Pons (tissue), 1 donor: Measurements from ENCODE around the gene ZKSCAN7.
"Not testable (repeated sequence)": the region's sequence is repeated elsewhere in the genome, so short reads cannot be mapped to it uniquely, and the experiment has no call there.

Experiments used
- DNase-seq: peaks from one replicate; pipeline ENCODE4 v3.0.0-alpha.2; 2016; ENCODE audit warnings: low spot score

ZKSCAN7 gene

DNA sequence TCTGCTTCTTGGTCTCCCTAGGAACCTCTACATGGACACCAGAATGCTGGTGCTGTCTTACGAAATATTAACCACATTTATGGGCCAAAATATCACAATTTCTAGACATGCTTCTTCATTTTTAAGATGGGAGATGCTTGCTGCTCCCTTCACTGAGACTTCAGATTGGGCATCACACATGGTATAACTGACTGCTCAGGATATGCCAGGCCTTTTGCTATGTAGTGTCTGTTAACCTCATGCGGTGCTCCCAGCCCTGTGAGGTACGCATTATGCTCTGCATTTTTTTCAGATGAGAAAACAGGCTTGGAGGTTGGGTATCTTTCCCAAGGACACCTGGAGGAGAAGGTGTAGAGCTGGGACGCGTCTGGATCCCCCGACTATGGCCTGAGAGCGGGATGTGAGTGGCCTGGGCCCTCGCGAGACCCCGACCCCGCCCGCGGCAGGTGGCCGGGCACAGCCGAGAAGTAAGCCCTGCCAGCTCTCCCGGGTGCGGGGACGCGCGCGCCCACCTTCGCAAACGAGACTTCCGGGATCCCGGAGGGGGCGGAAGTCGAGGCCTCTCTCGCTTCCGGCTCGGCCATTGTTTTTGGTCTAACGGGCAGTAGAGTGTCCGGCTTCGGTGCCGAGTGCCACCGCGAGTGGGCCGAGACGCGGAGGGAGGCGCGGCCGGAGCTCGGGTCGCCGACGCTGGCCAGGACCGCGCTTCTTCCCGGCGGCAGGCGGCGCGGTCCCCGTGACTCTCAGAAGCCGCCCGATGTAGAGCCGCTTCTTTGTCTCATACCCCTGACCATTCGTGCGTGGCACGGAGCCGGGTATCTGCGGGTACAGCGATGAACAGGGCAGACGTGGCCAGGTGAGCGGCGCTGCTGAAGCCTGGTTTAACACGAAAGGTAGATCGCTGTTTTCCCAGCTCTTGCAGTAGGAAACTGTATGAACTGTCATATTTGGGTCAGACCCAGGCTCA, at the start of gene ZKSCAN7:
Gene ZKSCAN7 (plus strand): TSS at position 568 of the 967 bp plus-strand sequence. CDS start 1,855 bp downstream, outside the sequence.
- DNase-seq: peak; percentile 38

DNA sequence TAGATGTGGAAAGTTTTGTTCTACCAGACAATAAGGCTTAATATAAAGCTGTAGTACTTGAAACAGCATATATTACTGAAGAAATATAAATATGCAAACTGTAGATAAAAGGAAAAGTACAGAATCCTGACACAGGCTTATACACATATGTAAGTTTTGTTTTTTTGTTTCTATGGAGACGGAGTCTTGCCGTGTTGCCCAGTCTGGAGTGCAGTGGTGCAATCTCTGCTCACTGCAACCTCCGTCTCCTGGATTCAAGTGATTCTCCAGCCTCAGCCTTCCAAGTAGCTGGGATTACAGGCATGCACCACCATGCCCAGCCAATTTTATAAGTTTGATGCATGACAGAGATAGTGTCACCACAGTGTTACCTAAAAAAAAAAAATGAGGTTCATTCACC, 48.4 kb upstream of the ZKSCAN7 start:
- DNase-seq: no peak

DNA sequence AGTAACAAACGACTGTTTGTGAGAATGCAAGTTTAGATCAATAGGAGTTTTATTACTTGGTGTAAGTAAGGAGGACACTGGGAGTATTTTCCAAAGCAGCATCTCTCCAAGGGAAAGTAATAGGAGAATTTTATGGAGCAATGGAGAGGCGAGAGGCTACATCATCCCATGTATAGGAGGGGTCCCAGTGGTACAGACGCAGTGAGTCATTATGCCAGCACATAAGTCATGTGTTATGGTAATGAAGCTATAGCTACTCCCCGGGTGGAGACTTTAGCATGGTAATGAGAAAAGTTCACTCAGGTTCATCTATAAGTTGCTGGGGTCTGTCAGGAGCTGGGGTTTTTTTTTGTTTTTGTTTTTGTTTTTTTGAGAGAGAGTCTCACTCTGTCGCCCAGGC, 48.0 kb upstream of the ZKSCAN7 start:
- no peak for DNase-seq

DNA sequence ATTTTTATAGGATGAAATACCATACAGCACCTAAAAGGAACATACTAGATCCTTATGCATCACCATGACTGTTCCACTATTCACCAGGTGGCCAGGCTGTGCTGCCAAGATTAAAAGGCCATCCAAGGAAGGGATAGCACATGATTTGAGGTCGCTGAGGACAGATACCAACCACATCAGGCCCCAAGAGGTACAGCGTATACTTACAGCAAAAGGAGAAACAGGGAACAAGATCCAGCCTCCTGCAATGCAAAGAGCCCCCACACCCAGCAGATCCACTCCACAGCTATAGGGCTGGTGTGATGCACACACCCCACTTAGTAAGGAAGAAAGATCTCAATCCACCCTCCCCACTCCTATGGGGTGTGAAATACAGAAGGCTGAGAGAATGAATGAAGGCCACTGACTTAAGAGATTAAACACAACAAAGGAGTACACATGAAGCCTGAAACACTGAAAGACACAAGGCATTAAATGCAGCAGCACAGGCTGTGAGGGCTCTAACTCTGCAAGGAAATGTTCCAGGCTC, 45.5 kb upstream of the ZKSCAN7 start:
- DNase-seq: peak; percentile 26

DNA sequence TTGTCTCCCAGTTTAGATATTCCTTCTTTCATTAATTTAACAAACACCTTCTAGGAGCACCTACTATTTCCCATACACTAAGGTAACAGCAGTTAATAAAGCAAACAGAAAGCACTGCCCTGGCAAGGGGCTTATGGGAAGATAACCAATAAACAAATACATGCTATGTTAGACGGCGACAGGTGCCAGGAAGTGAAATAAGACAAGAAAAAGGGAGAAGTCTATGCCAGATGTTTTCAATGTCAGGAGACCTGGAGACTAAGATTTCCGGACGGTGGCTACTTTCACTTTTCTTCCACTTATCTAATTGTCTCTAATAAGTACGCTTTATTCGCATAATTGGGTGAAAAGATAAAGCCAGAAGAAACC, 45.0 kb upstream of the ZKSCAN7 start:
- DNase-seq: peak; percentile 30

DNA sequence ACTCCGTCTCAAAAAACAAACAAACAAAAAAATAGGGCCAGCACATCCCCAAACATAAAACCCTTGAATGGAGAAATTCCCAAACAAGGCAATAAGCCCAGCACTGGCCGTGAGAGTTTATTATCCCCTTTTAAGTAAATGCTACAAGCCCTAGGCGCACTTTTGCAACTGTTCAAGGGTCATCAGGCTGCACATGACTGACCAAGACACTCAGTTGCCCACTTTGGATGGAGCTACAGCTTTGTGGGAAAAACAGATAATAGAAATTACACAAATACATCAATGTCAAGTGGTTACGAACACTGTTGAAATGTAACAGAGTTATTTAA, 43.8 kb upstream of the ZKSCAN7 start:
- peak; percentile 3 for DNase-seq

DNA sequence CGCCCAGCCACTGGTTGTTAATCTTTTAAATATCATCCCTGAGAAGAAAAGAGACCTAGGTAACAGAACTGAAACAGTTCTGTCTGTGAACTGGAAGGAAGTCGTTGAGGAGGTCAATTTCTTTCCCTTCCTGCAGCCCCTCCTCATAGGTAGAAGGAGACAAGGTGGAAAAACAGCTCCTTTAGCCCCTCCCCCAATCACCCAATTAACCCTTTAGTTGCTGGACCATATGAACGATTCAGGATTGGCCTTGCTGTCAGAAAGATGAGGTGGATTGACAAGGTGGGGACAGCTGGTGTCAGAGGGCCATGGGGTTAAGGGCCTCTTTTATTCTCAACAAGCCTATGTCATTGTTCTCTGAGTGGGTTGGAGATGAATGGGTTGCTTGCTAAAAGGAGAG, 41.5 kb upstream of the ZKSCAN7 start:
- no peak for DNase-seq

DNA sequence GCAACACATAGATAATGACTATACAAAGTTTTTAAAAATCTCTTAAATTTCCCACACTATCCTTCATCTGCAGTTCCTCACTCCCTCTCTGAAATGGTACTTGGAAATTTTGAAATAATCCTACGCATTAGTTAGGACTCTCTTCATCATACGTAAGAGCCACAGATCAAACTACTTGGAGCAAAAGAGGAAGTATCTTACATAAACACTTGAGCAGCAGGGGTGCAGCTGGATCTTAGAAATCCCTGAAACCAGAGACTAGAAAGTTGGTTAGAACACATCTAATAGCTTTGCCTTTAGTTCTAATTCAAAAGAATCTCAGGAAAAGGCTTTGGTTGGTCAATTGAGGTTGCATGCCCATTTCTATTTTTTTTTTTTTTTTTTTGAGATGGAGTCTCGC, 38.8 kb upstream of the ZKSCAN7 start:
- DNase-seq: no peak

DNA sequence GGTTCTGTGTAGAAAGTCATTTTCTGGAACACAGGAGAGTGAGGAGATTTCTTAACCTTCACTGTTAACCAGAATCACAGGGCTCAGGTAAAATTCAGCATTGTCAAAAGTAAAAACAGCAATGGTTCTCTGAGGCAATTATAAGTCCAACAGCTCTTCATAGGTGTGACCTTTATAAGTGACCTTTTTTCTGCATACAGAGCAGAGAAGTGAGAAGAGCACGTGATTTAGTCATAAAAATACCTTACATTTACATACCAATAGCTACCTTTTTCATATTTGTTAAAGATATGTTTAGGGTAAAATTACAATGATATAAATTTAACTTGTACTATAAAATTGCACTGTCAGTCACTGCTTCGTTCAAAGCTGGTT, 36.2 kb upstream of the ZKSCAN7 start:
- DNase-seq: no peak

DNA sequence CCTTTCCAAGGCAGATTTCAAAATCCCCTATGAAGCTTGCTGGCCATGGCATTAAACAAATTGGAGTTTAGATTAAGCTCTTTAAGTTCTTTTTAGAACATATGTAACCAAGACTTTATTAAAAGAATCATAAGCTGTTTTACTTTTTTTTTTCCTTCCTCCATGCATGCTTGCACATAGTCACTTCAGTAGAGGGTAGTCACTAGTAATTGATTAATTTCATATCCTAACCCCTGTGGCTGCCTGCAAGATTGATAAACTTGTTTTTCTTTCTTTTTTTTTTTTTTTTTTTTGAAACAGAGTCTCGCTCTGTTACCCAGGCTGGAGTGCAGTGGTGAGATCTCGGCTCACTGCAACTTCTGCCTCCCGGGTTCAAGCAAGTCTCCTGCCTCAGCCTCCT, 33.3 kb upstream of the ZKSCAN7 start:
- no peak for DNase-seq

DNA sequence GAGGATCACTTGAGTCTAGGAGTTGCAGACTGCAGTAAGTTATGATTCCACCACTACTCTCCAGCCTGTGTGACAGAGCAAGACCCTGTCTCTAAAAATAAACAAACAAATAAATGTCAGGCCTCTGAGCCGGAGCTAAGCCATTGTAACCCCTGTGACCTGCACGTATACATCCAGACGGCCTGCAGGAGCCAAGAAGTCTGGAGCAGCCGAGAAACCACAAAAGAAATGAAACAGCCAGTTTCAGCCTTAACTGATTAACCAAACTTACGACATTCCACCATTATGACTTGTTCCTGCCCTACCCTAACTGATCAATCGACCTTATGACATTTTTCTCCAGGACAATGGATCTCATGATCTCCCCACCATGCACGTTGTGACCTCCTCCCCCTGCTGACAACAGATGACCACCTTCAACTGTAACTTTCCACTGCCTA, 32.5 kb upstream of the ZKSCAN7 start:
- no peak for DNase-seq

DNA sequence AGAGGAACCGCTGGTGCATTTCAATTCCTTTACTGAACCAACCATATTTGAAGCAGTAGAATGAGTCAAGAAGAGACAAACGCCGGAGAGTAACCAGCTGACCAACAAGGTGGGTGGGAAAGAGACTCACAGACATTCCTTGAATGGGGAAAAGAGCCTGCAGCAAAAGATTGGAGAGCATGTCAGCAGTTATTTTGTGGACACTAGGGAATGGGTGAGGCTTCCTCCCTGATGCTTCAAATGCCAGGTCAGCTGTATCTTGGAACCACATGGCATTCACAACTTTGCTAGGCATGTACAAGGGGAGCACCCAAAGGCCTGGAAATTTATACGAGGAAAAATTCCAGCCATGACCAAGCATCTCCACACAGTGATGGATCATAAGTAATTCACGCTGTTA, 29.9 kb upstream of the ZKSCAN7 start:
- no peak for DNase-seq

DNA sequence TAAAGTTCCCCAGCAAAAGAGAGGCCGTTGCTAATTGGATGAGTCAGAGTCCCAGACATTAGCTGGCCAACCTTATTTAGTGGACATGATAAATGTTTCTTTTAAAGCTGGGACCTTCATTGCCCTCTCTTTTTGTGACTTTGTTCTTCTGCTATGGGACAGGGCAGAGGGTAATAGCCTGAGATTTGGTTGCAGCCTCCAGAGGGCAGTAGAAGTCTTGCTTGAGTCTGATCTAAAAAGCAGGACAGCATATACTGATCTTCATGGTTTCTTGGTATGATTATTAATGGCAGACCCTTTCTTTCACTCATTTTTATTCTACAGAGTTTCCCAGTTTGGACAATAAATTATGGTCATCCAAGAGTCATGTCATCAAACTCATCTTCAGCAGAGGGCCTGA, 25.1 kb upstream of the ZKSCAN7 start:
- DNase-seq: no peak

DNA sequence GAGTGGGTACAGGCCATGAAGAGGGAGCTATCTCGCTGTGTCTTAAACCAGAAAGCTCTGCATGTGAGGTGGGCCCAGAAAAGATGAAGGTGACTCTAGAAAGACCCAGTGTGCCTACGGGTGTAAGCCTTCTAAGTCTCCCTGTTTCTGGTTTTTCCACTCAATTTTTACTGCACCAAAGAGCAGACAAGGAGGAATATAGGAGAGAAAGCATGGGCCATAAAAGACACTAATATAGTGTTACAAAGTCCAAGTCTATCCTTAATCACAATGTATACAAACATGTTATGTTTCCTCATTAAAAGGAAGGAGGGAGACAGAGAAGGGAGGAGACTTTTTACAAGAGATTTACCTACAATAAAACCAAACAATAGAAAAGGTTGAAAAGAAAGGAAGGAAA, 24.1 kb upstream of the ZKSCAN7 start:
- no peak for DNase-seq

DNA sequence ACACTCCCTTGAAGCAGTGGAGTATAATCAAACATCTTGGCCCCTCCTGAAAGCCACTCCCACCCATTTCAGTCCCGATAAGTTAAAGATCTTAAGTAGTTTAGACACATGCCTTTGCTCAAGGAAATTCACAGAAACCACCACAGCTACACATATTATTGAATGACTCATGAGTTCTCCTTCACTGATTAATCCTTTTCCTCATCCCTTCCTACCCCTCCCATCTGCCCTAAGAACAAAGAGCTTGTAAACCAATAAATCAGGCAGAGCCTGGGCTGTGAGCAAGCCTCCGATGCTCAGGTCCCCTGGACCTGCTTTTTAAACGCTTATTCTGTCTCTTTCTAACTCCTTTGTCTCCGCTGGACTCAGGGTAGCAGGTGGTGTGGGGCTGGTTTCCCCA, 20.3 kb upstream of the ZKSCAN7 start:
- DNase-seq: not testable (repeated sequence)

DNA sequence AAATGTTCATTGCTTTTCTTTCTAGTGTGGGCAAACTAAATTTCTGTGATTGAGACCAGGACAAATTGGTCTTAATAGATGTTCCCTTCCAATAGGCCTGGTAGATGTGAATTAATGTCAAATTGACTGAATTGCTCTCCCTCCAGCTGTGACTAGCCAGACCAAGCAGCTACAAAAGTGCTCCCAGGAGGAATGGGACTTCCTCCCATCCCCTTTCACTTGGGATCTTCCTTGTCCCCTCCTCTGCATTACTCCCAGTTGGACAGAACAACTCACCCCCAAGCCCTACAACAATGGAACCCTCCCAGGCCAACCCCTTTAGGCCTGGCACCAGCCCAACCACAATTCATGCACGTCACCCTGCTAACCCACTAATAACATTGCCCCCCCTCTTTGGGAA, 19.6 kb upstream of the ZKSCAN7 start:
- no peak for DNase-seq

DNA sequence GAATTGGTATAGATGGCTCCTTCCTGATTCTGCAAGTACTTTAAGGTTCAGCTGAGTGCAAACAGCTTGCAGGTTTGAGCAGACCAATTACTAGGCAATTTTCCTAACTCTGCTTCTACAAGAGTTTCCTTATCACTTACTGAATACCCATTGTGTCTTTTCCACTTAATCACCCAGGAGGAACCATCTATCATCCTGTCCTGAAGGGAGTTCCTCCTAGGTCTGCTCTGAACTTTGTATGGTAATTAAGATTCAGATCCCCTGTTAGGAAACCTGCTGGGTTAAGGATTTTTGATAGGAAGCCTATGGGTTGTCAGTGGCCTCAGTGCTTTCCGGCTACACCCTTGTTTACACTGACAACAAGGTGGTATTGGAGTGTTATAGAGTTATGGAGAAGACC, 10.2 kb upstream of the ZKSCAN7 start:
- not testable (repeated sequence) for DNase-seq

DNA sequence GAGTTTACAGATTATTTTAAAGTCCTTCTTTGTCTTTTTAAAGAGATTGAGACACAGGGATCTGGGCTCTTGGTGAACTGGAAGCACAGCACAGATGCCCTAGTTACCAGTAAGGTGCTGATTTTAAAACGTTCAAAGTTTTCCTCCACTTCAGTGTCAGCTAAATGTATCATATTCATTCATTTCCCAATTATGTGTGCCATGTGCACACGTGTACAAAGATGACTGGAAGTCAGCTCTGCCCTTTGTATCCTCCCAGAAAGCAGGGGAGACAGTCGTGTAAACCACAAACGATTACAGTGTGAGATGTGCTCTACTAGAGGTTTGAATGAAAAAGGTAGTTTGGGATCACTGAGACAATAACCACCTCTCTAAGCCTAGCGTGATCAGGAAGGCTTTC, 730 bp downstream of the ZKSCAN7 start:
- DNase-seq: no peak

DNA sequence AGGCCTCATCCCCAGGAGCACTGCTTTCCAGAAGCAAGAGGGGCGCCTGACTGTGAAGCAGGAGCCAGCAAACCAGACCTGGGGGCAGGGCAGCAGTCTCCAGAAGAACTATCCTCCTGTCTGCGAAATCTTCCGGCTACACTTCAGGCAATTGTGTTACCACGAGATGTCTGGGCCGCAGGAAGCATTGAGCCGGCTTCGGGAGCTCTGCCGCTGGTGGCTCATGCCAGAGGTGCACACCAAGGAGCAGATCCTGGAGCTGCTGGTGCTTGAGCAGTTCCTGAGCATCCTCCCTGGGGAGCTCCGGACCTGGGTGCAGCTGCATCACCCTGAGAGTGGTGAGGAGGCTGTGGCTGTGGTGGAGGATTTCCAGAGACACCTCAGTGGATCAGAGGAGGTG, 2.1 kb downstream of the ZKSCAN7 start:
- no peak for DNase-seq

DNA sequence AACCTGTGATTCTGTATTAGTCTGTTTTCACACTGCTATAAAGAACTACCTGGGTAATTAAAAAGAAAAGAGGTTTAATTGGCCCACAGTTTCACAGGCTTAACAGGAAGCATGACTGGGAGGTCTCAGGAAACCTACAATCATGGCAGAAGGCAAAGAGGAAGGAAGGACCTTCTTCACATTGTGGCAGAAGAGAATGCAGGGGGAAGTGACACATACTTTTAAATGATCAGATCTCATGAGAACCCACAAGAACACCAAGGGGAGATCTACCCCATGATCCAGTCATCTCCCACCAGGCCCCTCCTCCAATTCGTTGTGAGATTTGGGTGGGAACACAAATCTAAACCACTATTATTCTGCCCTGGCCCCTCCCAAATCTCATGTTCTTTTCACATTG, 6.1 kb downstream of the ZKSCAN7 start:
- no peak for DNase-seq

DNA sequence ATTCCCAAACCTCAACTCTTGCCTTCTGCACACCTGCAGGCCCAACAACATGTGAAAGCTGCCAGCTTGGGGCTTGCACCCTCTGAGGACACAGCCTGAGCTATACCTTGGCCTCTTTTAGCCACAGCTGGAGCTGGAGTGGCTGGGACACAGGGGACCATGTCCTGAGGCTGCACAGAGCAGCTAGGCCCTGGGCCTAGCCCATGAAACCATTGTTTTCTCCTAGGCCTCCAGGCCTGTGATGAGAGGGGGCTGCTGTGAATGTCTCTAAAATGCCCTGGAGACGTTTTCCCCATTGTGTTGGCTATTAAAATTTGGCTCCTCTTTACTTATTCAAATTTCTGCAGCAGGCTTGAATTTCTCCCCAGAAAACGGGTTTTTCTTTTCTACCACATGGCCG, 7.2 kb downstream of the ZKSCAN7 start:
- DNase-seq: no peak

DNA sequence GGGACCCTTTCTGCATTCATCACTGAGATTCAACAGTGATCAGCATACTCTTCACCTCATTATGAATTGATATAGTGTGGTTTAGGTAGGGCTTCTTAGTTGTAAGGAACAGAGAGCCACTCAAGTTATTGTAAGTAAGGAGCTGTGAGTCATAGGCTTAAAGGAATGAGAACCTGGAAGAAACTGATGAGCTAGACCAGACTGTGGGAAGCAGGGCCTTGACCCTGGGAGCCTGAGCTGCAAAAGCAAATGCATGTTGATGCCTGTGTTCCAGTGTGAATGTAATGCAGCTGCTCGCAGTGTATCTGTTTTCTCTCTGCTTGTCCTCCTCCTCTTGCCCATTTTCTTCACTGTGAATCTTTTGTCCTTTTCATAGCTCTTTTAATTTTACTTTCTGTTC, 13.6 kb downstream of the ZKSCAN7 start:
- DNase-seq: no peak

DNA sequence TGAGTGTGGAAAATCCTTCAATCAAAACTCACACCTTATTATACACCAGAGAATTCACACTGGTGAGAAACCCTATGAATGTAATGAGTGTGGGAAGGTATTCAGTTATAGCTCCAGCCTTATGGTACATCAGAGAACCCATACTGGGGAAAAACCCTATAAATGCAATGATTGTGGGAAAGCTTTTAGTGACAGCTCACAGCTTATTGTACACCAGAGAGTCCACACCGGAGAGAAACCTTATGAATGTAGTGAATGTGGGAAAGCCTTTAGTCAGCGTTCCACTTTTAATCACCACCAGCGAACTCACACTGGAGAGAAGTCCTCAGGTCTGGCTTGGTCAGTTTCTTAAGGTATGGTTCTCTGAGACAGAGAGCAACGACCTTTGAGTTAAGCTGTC, 16.0 kb downstream of the ZKSCAN7 start:
- DNase-seq: no peak

DNA sequence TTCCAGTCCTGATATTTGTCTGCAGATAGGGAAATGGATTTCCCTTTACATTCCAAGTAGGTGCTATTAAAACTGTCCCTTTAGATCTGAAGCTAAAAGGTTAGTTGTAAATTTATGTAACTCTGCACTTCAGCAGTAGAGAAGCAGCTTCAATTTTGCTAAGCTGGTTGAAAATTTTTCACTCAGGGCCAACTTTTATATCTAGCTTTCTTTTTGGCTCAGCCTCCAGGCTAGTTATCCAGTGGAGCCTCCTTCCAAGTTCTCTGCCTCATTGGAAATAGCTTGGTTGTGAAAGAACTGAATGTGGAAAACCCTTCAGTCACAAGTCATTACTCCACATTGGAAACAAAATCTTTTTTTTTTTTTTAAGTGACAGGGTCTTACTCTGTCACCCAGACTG, 21.6 kb downstream of the ZKSCAN7 start:
- DNase-seq: no peak
